DOHH2 (cell line): ENCODE results near the gene RARB.

Source experiments
- H3F3A ChIP-seq: fragments of 200-600 bp; sonication (generic), shearing (Covaris generic); 2 replicates; pipeline ENCODE4 v1.6.0; 2016; ENCODE audit warnings: antibody characterized with exemption, mild to moderate bottlenecking; ENCODE audit not compliant: control insufficient read depth, insufficient read depth
- H3K27ac ChIP-seq: fragments of 200-600 bp; sonication (generic); 2 replicates; pipeline ENCODE4 v1.5.1; 2014; ENCODE audit warnings: low read depth, mild to moderate bottlenecking, low read length, moderate library complexity
- H3K27me3 ChIP-seq: fragments of 200-600 bp; sonication (generic); 2 replicates; pipeline ENCODE4 v1.6.1; 2014; ENCODE audit warnings: mild to moderate bottlenecking, low read length, mixed read lengths; ENCODE audit not compliant: control insufficient read depth
- H3K36me3 ChIP-seq: fragments of 200-600 bp; sonication (generic); 2 replicates; pipeline ENCODE4 v1.6.1; 2014; ENCODE audit warnings: mild to moderate bottlenecking, low read length, moderate library complexity, mixed read lengths; ENCODE audit not compliant: control insufficient read depth
- H3K4me1 ChIP-seq: fragments of 200-600 bp; sonication (generic); 2 replicates; pipeline ENCODE4 v1.6.1; 2014; ENCODE audit warnings: mild to moderate bottlenecking, low read length, mixed read lengths; ENCODE audit not compliant: control insufficient read depth
- H3K4me2 ChIP-seq: fragments of 200-600 bp; sonication (generic); 2 replicates; pipeline ENCODE4 v1.6.0; 2014; ENCODE audit warnings: mild to moderate bottlenecking, low read length, moderate library complexity
- H3K4me3 ChIP-seq: fragments of 200-600 bp; sonication (generic); 2 replicates; pipeline ENCODE4 v1.5.1; 2014; ENCODE audit warnings: mild to moderate bottlenecking, low read length, mixed read lengths
- H3K79me2 ChIP-seq: fragments of 200-600 bp; sonication (generic); 2 replicates; pipeline ENCODE4 v1.6.1; 2014; ENCODE audit warnings: mild to moderate bottlenecking, low read length, mixed read lengths; ENCODE audit not compliant: control insufficient read depth
- H3K9me2 ChIP-seq: fragments of 200-600 bp; sonication (generic); replicated peaks from 2 replicates; pipeline ENCODE4 v1.6.1; 2014; ENCODE audit warnings: mild to moderate bottlenecking, low read length, mixed read lengths; ENCODE audit not compliant: control insufficient read depth
- H3K9me3 ChIP-seq: fragments of 200-600 bp; sonication (generic); 2 replicates; pipeline ENCODE4 v1.6.1; 2014; ENCODE audit warnings: antibody characterized with exemption, low read length, mixed read lengths; ENCODE audit not compliant: control insufficient read depth, insufficient read depth
- H4K20me1 ChIP-seq: fragments of 200-600 bp; sonication (generic); 2 replicates; pipeline ENCODE4 v1.6.0; 2014; ENCODE audit warnings: low read depth, mild to moderate bottlenecking, antibody characterized with exemption, low read length, moderate library complexity; ENCODE audit not compliant: control insufficient read depth, insufficient read depth
- EZH2phosphoT487 ChIP-seq: fragments of 200-600 bp; sonication (generic); IDR thresholded peaks from 2 replicates; pipeline ENCODE4 v1.6.1; 2017; ENCODE audit warnings: borderline replicate concordance, mild to moderate bottlenecking, antibody characterized with exemption, low read length, moderate library complexity, mixed read lengths
- TF ChIP-seq, protein P1 (sequence below): fragments of 200-600 bp; sonication (generic); IDR thresholded peaks from one replicate; pipeline ENCODE4 v1.5.1; 2014; ENCODE audit warnings: antibody characterized with exemption, mild to moderate bottlenecking, low read depth, low read length; ENCODE audit not compliant: poor library complexity, severe bottlenecking

Gene RARB

DNA sequence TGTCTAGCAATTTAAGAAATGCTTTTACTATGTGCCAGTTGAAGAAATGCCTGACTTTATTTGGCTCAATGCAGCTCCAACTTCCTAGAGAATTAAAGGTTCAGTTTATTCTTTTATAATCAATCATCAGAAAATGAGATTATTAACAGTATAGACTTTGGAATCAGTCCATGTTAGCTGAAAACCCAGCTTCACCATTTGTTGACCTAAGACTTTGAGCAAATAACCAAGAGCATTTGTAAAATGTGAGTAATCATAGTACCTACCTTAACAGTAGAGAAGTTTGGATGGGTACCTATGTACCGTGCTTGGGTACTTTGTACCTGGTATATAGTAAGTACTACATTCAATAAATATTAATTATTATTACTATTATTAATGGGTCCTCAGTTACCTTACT, 105.9 kb downstream of the RARB start:
- no peaks in the 10 kb centered on the region; the same call in 1 of the 2 replicates for H3K9me2 ChIP-seq
- no peak overlapping the region for H3K27ac ChIP-seq
- no peaks in the 10 kb centered on the region for H3K4me1 ChIP-seq
- no peaks in the 10 kb centered on the region for H3K79me2 ChIP-seq
- TF ChIP-seq EZH2phosphoT487 = no peak
- TF ChIP-seq, protein P1, sequence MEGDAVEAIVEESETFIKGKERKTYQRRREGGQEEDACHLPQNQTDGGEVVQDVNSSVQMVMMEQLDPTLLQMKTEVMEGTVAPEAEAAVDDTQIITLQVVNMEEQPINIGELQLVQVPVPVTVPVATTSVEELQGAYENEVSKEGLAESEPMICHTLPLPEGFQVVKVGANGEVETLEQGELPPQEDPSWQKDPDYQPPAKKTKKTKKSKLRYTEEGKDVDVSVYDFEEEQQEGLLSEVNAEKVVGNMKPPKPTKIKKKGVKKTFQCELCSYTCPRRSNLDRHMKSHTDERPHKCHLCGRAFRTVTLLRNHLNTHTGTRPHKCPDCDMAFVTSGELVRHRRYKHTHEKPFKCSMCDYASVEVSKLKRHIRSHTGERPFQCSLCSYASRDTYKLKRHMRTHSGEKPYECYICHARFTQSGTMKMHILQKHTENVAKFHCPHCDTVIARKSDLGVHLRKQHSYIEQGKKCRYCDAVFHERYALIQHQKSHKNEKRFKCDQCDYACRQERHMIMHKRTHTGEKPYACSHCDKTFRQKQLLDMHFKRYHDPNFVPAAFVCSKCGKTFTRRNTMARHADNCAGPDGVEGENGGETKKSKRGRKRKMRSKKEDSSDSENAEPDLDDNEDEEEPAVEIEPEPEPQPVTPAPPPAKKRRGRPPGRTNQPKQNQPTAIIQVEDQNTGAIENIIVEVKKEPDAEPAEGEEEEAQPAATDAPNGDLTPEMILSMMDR = no peak
- H3K27me3 ChIP-seq = no peaks in the 10 kb centered on the region
- H3K36me3 ChIP-seq = no peaks in the 10 kb centered on the region
- H3K9me3 ChIP-seq = peaks cover 3% of the 10 kb centered on the region; the same call in 1 of the 2 replicates
- H3K4me3 ChIP-seq = no peak overlapping the region
- H3F3A ChIP-seq = no peaks in the 10 kb centered on the region
- no peaks in the 10 kb centered on the region for H4K20me1 ChIP-seq
- H3K4me2 ChIP-seq = no peak overlapping the region

DNA sequence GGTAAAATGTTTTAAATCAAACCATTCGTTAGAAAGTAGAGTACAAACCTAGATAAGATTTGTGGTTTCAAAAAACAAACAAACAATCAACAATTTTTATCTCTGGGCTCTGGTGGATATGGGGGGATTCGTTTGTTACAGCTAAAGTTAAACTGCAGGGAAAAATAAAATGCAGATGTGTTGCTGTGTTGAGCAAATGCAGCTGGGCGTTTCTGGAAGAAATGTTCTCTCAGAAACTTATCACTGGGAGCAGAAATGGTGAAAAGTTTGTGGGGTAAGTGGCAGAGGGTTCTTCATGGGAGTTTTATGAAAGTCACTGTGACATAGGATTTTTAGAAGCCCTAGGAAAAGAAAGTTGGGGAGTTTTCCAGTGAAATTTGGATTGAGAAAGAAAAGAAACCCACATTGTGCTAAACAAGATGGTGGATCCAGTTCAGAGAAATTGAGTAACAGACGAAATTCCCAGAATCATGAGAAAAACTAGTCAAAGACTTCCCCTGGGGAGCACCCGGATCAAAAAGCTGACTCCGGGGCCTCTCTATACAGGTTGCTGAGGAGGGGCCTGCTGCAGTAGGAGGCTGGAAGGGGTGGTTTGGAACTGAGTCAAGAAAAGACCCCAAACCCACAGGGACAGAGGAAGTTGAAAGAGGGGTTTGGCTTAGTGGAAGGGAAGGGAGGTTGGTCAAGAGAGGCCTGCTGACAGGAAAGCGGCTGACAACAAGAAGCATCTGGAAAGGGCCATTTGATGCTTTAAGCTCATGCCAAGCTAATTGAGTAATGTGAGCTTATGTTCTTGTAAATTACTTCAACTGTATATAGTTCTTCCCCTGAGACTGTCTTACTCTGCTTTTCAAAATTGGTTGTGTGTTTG, 108.7 kb downstream of the RARB start:
- Histone ChIP-seq H3K4me2 (no peak overlapping the region), H3F3A (no peaks in the 10 kb centered on the region), H3K9me3 (peaks cover 3% of the 10 kb centered on the region; the same call in 1 of the 2 replicates), H3K4me1 (no peaks in the 10 kb centered on the region), H3K9me2 (no peaks in the 10 kb centered on the region; the same call in 1 of the 2 replicates), H4K20me1 (no peaks in the 10 kb centered on the region), H3K36me3 (no peaks in the 10 kb centered on the region), H3K4me3 (no peak overlapping the region), H3K79me2 (no peaks in the 10 kb centered on the region), H3K27me3 (0 out of 2 replicates have a peak, but pooled peaks cover under 1% of the 10 kb centered on the region), H3K27ac (no peak overlapping the region)
- TF ChIP-seq, protein P1 = no peak
- no peak for TF ChIP-seq EZH2phosphoT487

DNA sequence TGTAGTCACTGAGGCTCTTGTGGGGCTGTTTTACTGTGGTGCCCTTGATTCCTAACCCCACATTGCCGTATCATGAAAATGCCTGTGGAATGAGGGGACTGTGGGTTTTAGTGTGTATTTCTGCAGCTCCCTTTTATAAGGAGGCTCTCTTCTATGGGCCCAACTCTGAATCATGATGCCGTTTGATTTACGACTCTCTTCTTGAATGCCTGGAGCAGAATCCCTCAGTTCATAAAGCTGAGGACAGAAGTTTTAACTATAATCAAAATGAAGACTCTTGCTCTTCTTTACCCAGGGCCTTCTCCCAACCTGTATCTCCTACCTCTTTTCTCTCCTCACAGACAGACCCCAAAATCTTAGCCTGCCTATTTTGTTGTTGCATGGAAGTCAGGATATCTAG, 109.5 kb downstream of the RARB start:
- Histone ChIP-seq H3K4me1 (no peaks in the 10 kb centered on the region), H3K36me3 (no peaks in the 10 kb centered on the region), H3K27ac (no peak overlapping the region), H3F3A (no peaks in the 10 kb centered on the region), H3K9me2 (no peaks in the 10 kb centered on the region; the same call in 1 of the 2 replicates), H3K4me2 (no peak overlapping the region), H3K4me3 (no peak overlapping the region), H3K79me2 (no peaks in the 10 kb centered on the region), H3K9me3 (peaks cover 1% of the 10 kb centered on the region; the same call in 1 of the 2 replicates), H3K27me3 (0 out of 2 replicates have a peak, but pooled peaks cover 3% of the 10 kb centered on the region), H4K20me1 (no peaks in the 10 kb centered on the region)
- no peak for TF ChIP-seq EZH2phosphoT487
- TF ChIP-seq, protein P1 = no peak
